GM12873 (cell line): ENCODE results near the gene TTC23L.

ENCODE experiments used
- CTCF ChIP-seq: IDR thresholded peaks from 2 replicates; pipeline ENCODE4 v1.5.1; 2012; ENCODE audit warnings: low read depth, mild to moderate bottlenecking, moderate library complexity, low read length, control low read depth; ENCODE audit not compliant: insufficient read depth; ENCODE audit errors: missing control alignments

The TTC23L gene

GRCh38 chr5:34822956-34823715 is 15.8 kb upstream of the TTC23L start:
- no peak for TF ChIP-seq CTCF

- no peak for TF ChIP-seq CTCF
Measured at GRCh38 chr5:34826347-34826746, 12.6 kb upstream of the TTC23L start.

- no peak for TF ChIP-seq CTCF
Measured at GRCh38 chr5:34827588-34828506, 11.1 kb upstream of the TTC23L start.

- no peak for TF ChIP-seq CTCF
Measured at GRCh38 chr5:34831303-34831702, 7.7 kb upstream of the TTC23L start.

GRCh38 chr5:34832568-34832967 is 6.4 kb upstream of the TTC23L start:
- no peak for TF ChIP-seq CTCF

GRCh38 chr5:34833090-34833489 is 5.9 kb upstream of the TTC23L start:
- TF ChIP-seq CTCF = no peak
